CD4-positive, alpha-beta T cell treated with Interleukin-6 for 4 hours (primary cell): ENCODE measurements around the gene NFE2L3.
"Not testable (repeated sequence)": the region's sequence is repeated elsewhere in the genome, so short reads cannot be mapped to it uniquely, and the experiment has no call there.

Source experiments
- DNase-seq: peaks from one replicate; pipeline ENCODE4 v3.0.0-alpha.2; 2020; ENCODE audit warnings: mixed read lengths

The NFE2L3 gene

DNA sequence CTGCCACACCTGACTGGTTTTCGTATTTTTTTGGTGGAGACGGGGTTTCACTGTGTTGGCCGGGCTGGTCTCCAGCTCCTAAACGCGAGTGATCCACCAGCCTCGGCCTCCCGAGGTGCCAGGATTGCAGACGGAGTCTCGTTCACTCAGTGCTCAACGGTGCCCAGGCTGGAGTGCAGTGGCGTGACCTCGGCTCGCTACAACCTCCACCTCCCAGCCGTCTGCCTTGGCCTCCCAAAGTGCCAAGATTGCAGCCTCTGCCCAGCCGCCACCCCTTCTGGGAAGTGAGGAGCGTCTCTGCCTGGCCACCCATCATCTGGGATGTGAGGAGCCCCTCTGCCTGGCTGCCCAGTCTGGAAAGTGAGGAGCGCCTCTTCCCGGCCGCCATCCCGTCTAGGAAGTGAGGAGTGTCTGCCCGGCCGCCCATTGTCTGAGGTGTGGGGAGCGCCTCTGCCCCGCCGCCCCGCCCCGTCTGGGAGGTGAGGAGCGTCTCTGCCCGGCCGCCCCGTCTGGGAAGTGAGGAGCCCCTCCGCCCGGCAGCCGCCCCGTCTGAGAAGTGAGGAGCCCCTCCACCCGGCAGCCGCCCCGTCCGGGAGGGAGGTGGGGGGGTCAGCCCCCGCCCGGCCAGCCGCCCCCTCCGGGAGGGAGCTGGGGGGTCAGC is 4.2 kb upstream of the NFE2L3 start:
- not testable (repeated sequence) for DNase-seq

DNA sequence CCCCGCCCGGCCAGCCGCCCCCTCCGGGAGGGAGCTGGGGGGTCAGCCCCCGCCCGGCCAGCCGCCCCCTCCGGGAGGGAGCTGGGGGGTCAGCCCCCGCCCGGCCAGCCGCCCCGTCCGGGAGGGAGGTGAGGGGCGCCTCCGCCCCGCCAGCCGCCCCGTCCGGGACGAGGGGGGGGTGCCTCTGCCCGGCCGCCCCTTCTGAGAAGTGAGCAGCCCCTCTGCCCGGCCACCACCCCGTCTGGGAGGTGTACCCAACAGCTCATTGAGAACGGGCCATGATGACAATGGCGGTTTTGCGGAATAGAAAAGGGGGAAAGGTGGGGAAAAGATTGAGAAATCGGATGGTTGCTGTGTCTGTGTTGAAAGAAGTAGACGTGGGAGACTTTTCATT is 3.7 kb upstream of the NFE2L3 start:
- not testable (repeated sequence) for DNase-seq

DNA sequence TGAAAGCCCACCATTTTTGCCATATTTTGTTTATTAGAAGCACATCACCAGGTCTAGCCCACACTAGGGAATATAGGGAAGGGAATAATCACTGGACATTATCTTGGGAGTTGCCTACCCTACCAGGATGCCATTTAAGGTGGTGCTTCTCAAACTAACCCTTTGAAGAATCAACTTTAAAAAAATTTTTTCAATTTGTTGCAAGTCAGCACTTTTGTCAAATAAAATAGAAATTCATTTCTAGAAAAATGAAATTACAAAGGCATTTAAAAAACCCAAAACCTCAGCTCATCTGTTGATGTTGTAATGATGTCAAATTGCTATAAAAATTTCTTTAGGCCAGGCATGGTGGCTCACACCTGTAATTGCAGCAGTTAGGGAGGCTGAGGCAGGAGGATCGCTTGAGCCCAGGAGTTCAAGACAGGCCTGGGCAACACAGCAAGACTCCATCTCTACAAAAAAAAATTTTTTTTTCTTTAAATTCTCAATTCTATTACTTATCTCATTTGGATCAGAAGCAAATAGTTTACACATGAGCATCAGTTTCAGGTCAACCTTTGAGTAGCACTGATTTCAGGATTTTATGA is 2.5 kb upstream of the NFE2L3 start:
- no peak for DNase-seq

DNA sequence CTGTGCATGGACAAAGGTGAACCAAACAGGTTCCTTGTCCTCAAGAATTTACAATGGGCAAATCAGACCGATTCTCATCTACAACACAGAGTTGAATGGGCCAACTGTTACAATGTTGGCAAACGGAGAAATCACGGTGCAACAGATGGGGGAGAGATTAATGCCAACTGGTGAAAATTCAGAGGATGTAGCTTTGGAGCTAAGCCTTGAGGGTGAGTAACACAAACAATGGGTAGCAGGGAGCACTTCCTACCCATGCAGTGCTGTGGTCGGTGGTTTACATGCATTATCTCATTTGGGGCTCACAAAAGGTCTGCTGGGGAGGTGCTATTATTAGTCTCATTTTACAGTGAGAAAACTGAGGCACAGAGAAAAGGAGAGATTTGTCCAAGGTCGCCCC is 902 bp upstream of the NFE2L3 start:
- DNase-seq, result peak; percentile 25

DNA sequence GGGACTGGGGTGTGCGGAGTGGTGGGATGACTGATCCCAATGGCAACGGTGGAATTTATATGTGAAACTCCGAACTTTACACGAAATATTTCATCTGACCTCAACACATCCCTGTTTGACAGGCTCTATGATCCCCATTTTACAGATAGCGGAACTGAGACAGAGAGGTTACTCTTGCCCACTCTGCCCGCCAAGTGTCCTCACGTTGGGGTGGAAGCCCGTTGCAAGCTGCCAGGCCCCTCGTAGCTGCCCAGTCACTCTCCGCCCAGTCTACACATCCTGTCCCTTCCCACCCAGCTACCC is 397 bp upstream of the NFE2L3 start:
- no peak for DNase-seq

DNA sequence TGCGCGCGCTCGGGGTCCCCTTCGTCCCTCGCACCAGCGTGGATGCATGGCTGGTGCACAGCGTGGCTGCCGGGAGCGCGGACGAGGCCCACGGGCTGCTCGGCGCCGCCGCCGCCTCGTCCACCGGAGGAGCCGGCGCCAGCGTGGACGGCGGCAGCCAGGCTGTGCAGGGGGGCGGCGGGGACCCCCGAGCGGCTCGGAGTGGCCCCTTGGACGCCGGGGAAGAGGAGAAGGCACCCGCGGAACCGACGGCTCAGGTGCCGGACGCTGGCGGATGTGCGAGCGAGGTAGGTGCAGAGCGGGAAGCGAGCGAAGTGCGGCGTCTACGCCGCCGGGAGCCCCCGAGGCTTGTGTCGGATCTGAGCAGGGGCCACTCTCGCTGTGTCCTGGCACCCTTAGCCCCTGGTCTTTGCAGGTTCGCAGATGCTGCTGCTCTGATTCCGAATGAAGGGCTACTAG is 813 bp downstream of the NFE2L3 start:
- DNase-seq, result peak; percentile 55

DNA sequence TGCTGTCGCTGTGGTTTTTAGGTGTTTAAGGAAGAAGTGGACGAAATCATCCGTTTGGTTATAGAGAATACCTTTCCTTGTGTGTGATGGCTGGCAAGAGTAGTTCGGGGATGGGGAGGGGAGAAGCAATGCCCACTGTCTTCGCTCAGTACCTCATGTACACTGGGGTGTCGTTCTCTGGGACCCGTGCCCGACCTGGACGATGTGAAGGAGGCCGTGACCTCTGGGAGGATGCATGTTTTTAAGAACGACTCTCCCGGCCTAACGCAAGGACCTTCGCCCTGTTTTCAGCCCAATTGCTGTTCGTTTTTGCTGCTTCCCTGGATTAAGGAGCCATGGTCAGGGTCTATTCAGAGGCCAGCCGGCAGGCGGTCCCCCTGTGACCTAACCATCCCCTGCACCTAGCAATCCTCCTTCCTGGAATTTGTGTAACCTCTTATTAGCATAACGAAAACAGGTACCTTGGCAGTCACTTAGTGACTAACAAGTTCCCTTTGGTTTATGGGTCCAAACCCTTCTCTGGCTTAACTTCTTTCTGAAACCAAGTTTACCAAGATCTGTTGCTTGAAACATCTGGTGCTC is 1.3 kb downstream of the NFE2L3 start:
- DNase-seq, result peak; percentile 7

DNA sequence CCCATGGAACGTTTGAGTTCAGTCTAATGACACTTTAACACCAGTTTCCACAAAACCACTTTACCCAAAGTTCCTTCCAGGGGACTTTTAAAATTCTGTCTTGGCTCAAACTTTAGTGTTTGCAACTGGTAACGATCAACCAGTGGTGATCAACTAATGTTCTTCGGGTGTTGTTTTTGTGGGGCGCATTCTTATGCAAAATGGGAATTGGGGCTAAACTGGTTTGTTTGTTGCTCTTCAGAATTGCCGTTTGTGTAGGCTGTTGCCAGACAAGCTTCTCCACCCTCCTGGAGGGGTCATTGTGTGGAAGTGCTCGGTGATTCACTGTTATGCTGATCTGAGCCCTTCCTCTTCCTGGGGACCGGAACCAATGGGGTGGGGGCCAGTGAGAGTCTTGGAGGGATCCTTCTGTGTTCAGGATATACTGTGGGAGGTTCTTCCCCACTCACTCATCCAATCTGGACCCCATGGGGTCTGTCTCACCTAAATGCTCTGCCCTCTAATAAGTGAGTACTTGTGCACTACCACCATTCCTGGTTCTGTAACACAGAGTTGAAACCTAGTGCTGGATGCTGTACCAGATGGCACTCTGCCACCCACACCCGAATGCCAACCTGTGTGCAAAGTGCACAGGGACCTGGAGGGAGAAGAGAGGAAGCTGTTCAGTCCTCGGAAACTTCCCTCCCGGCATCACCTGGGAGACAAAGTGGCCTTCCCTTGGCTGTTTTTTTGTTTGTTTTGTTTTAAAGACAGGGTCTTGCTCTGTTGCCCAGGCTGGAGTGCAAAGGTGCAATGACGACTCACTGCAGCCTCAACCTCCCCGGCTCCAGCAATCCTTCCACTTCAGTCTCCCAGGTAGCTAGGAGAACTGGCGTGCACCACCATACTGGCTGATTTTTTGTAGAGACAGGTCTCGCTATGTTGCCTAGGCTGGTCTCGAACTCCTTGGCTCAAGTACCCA is 2.1 kb downstream of the NFE2L3 start:
- DNase-seq, result peak; percentile 37

DNA sequence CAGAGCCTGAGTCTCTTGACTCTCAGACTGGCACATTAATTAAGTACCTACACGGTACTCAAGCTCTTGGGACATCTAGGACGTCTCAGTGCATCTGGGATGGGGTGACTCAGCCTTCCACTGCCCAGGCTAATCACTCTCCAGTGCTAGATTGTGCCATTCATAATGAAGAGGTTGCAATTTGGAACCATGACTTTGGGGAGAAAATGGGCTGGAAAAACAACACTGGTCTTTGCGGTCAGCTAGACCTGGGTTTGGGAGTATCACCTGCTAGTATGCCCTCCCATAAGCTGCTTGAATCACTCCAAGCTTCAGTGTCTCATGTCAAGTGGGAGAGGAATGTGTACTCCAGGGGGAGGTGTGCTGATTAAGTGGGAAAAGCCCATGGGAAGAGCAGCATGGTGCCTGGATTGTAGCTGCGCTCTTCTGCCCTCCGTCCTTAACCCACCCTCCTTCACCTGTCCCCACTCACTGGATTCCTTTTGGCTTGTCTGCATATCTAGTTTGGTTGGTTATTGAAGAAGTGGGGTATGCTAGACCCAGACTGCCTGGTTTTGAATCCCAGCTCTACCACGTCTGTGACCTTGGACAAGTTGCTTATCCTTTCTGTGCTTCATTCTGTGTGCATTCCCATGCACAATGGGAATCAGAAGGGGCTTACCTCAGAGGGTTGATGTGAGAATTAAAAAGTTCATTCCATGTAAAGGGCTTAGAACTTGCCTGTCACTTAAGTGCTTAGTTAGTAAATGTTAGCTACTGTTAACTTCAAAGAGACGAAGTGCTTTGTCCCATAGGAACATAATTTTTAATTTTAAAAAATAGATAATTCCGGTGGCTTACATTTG is 3.8 kb downstream of the NFE2L3 start:
- DNase-seq, result no peak

DNA sequence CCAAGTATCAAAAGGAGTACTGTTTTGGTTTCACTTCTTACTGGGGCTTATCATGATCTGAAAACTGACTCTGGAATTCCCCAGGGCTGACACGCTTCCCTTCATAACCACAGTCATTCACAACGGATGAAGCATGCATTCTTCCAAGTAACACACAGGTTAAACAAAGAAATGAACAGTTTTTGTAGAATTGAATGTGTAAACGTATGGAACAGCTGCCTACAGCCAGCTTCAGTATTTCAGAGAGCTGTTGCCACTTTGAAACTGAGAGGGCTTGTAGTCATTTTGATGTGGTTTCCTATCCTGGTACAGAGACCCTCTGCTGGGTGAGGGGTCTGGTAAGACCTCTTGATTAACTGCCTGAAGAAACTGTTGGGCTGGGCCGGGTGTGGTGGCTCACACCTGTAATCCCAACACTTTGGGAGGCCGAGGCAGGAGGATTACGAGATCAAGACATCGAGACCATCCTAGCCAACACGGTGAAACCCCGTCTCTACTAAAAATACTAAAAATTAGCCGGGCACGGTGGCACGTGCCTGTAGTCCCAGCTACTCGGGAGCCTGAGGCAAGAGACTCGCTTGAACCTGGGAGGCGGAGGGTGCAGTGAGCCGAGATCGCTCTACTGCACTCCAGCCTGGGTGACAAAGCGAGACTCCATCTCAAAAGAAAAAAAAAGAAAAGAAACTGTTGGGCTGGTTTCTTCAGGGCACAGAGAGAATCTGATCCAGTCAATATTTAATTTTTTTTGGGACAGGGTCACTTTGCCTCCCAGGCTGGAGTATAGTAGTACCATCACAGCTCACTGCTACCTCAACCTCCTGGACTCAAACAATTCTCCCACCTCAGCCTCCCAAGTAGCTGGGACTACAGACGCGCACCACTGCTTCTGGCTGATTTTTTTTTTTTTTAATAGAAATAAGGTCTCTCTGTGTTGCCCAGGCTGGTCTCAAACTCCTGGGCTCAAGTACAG is 4.7 kb downstream of the NFE2L3 start:
- DNase-seq, result peak; percentile 48

DNA sequence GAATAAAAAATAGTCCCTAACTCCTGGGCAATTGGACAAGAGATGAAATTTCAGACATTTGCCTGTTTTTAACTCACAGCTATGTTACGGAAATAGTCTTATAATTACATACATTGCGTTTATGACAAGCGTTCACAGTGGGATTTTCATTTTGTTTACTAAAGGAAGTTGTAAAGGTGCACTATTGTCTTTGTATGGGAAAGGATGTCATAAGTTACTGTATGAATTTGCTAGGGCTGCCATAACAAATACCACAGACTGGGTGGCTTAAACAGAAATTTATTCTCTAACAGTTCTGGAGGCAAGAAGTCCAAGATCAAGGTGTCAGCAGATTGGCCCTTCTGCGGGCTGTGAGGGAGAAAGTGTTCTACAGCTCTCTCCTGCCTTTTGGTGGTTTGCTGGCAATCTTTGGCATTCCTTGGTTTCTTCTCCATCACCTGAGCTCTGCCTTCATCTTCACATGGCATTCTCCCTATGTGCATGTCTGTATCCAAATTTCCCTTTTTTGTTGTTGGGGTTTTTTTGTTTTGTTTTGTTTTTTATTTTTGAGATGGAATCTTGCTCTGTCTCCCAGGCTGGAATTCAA is 5.6 kb downstream of the NFE2L3 start:
- no peak for DNase-seq

DNA sequence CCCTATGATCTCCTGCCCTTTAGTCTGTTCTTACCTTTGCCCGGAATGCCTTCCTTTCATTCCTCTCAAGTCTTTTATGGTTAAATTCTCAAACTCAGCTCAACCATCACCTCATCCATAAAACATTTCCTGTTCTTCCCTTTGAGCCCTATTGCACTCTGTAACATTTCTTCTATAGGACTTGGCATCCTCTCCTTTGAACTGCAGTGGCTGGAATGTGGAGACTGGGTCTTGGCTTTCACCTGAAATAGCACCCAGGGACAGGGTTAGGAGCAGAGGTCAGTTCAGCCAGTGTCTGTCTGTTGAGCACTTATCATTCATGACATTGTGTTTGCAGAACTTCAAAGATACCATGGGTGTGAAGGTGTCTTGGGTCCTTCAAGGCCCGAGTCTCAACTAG is 7.2 kb downstream of the NFE2L3 start:
- no peak for DNase-seq

DNA sequence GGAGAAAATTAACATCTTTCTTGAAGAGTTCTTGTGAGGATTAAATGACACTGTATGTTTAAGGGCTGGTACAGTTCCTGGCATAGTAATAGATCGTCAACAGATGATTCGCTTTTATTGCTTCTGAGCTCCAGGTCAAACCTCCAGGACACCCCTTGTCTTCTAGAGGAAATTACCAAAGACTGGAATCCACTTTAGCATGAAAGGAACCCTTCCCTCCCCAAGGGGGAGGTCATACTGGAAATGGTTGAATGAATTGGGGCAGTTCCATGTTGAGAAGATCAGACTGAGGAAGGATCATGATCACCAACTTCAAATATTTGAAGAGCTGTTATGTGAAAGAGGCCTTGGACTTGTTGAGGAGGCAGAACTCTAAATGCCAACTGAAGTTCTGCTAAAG is 8.9 kb downstream of the NFE2L3 start:
- DNase-seq, result no peak

DNA sequence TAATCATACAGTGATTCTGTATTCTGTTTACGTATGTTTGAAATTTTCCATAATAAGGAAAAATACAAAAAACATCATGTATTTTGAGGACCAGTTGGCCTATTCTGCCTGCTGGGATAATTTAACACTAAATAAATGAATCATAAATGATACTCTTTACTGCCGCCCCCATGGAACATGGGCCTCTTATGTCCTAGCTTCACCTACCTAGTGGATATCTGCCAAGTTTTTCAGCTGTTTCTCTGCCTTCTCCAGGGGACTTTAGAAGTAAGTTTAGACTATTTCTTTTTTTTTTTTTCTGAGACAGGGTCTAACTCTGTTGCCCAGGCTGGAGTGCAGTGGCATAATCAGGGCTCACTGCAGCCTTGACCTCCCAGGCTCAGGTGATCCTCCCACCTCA is 10.4 kb downstream of the NFE2L3 start:
- no peak for DNase-seq

DNA sequence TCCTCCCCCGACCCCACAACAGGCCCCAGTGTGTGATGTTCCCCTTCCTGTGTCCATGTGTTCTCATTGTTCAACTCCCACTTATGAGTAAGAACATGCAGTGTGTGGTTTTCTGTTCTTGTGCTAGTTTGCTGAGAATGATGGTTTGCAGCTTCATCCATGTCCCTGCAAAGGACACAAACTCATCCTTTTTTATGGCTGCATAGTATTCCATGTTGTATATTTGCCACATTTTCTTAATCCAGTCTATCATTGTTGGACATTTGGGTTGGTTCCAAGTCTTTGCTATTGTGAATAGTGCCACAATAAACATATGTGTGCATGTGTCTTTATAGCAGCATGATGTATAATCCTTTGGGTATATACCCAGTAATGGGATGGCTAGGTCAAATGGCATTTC is 11.8 kb downstream of the NFE2L3 start:
- DNase-seq, result not testable (repeated sequence)

DNA sequence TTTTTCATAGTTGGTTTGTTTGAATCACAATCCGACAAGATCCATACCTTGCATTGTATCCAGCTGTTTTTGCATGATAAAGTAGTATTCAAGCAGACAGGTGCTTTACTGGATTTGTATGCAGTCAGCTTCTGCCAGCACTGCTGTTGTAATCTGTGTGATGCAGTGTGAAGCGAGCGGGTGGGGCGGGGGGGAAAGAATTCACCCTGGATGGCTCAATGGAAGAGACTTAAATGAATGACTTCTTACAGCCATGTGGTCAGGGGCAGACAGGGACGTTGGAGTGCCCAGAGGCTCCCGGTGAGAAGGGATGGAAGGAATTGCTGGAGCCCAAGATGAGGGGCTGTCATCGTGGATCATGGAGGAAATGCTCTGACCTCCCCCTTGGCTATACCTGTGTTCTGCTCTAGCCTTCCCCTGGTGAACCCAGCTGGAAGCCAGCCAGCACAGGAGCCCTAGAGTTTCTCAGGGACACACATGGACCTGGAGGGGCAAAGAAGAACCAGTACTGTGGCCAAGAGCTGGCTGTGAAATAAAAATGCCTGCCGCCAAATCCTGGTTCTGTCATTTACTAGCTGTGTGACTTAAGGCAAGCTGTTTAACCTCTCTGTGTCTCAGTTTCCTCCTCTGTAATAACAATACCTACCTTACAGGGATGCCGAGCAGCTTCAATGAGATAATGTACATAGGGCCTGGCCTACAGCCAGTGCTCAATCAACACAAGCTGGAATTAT is 14.1 kb downstream of the NFE2L3 start:
- no peak for DNase-seq

DNA sequence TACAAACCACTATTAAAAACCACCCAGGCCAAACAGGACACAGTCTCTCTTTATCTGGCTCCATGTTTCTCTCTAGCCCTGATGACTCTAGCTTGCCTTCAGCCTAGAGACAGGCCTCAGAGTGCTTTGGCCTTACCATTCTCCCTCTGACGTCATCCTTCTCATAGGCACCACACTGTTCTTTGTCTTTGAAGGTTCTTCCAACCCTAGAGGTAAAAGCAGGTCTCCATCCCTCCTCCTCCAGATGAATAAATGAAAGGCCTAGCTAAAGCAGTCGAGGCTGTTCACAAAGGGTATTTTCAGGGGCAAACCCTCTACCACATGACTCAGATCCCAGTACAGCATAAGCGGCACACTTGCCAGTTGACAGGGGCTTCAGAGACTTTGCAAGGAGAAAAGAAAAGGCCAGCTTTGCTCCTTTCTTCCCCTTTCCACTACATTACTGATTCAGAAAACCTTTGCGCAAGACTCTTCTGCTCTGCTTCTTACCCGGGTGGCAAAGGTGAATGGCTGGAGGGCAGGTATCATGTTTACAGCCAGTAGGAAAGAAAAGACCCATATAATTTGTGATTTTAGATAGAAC is 14.8 kb downstream of the NFE2L3 start:
- no peak for DNase-seq

DNA sequence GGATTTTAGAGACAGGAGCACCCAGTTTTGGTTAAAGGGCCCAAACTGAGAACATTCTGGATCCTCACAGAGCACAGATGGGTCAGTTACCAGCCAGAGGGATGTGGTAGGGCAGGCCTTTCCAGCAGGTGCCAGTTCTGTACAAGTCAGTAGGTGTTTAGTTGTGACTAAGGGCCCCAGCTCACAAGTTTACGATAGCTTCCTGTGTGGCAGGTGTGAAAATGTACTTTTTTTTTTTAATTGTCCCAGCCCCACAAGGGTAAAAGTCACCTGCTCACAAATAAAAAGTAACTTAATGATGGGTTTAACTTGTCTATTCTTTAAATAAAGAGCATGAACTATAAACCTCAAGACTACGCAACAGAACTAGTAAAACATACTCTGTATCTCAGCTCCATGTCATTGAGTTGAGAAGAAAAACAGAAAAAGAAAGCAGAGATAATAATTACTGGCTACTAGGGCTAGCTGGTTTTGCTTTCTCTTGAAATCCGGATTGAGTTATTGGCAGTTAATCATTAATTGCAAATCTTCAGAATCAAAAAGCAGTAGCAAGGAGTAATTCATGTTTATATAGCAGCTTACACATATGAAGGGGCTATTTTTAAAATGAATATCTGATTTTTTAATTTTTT is 15.4 kb downstream of the NFE2L3 start:
- DNase-seq, result peak; percentile 50

DNA sequence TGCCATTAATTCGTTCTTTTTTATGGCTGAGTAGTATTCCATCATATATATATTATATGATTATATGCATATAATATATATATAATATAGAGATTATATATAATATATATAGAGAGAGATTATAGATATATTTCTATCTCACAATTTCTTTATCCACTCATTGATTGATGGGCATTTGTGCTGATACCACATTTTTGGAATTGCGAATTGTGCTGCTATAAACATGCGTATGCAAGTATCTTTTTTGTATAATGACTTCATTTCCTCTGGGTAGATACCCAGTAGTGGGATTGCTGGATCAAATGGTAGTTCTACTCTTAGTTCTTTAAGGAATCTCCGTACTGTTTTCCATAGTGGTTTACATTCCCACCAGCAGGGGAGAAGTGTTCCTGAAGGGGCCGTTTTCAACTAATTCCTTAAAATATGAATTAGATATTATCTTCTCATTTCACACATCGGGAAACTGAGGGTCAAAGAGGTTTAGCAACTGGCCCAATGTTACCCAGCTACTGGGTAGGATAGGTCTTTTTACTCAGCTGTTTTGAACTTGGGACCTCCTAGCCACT is 16.5 kb downstream of the NFE2L3 start:
- no peak for DNase-seq
